GM12874 (cell line): ENCODE data around the gene ZNF575.

Experiments
- TF ChIP-seq, protein P1 (sequence below): IDR thresholded peaks from 2 replicates; pipeline ENCODE4 v1.5.1; 2011; ENCODE audit warnings: low read depth, mild to moderate bottlenecking, control low read depth, low read length, moderate library complexity; ENCODE audit not compliant: insufficient read depth

ZNF575 gene

DNA sequence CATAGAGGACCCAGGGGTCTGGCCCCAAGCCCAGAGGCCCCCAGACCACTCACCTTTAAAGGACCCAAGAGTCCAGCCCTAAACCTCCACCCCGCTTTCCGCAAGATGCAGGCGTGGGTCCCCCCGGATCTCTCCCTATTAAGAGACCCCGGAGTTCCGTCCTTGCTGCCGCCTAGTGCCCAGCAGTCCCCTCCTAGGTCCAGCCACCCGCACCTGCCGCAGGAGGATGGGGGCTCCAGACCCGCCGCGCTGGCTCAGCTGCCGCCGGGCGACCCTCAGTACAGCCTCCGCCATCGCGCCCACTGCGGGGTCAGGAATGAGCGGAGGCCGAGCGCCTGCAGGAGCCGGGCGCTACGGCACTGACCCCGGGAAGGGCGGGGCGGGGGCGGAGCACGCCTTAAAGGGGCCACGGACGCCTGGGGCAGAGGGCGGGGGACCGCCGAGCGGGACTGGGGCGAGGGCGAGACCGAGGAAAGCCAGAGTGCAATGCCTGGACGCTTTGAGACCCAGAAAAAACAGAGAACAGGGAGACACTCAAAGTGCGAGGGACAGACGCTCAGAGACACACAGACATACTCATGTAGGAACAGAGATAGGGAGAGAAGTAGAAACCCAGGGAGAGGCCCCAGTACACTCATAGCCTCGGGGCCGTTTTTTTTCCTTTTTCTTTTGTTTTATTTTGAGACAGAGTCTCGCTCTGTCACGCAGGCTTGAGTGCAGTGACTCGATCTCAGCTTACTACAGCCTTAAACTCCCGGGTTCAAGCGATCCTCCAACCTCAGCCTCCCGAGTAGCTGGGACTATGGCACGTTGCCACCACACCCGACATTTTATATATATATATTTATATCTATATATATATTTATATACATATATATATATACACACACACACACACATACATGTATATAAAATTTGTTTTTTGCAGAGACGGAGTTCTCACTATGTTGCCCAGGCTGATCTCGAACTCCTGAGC lies 5.8 kb upstream of the ZNF575 start, which contains the start of gene ETHE1:
Gene ETHE1, minus strand, starts transcription at position 318 of the 976 bp plus-strand sequence. Its CDS starts 24 bp downstream, at position 294.
- TF ChIP-seq, protein P1, sequence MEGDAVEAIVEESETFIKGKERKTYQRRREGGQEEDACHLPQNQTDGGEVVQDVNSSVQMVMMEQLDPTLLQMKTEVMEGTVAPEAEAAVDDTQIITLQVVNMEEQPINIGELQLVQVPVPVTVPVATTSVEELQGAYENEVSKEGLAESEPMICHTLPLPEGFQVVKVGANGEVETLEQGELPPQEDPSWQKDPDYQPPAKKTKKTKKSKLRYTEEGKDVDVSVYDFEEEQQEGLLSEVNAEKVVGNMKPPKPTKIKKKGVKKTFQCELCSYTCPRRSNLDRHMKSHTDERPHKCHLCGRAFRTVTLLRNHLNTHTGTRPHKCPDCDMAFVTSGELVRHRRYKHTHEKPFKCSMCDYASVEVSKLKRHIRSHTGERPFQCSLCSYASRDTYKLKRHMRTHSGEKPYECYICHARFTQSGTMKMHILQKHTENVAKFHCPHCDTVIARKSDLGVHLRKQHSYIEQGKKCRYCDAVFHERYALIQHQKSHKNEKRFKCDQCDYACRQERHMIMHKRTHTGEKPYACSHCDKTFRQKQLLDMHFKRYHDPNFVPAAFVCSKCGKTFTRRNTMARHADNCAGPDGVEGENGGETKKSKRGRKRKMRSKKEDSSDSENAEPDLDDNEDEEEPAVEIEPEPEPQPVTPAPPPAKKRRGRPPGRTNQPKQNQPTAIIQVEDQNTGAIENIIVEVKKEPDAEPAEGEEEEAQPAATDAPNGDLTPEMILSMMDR: no peak

DNA sequence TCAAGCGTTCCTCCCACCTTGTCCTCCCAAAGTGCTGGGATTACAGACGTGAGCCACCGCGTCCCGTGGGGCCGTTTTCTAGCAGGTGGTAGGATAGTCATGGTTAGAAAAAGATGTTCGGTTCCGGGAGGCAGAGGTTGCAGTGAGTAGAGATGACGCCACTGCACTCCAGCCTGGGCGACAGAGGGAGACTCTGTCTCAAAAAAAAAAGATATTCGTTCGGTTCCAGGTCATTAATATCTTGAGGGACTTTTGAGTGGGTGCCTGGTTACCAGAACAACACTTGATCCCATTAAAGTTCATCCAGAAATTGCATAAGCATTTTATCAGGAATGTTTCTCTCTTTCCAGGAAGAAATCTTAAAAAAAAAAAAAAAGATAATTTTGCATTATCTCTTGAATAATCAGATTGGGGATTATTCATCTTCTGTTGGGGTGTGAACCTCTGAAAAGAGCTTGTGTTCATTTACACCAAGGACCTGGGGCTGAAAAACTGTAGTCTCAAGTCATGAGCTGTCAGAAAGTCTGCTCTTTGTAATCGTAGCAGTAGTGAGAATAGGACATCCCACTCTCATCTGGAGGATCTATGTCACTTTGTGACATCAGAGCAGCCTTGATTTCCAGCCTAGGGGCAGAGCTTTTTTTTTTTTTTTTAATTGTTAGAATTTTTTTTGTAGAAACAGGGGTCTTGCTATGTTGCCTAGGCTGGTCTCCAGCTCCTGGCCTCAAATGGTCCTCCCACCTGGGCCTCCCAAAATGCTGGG lies 4.9 kb upstream of the ZNF575 start:
- TF ChIP-seq, protein P1: no peak

DNA sequence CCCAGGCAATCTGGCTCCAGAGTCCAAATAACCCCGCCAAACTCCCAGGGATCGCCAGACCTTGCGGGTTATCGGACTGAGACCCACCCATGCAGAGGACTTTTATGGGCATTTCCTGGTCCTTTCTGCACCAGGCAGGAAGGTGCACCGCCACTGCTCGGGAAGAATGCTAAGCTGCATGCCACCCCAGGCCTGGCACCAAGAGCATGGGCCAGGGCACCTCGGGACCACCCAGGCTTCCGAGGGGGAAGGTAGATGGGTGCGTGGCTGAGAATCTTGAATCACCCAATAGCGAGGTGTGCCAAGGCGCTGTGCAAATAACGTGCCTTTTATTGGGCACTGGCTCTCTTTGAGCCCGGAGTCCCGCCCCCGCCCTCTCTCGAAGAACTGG lies 422 bp upstream of the ZNF575 start:
- TF ChIP-seq, protein P1: no peak

DNA sequence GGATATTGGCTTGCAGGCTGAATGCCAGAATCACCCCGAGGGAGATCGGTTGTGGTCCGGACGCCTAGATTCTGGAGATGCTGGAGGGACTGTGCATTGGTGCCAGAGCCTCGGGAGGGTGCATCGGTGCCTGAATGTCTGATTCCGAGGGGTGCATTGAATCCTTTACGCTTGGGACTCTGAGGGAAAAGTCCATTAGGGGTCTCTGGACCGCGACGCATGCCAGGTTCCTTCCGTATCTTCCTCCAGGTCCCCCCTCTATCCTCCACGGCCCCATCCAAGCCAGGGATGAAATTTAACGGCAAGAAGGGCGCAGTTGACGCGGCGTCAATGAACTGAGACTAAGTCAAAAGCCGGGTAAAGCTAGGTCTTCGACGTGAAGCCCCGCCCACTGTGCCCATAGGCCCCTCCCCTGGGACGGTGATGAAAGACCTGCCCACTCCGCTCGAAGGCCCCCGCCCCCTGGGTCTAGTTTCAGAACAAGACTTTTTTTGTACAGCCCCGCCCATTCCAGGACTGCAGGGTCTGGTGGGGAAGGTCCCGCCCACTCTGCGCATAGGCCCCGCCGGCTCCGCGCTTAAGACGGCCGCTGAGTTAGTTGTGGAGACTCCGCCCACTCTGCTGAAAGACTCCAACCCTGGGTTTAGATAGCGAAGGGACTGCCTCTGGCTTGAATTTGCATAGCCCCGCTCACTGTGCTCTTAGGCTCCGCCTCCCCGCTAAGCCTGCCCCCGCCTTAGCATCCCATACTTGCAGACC lies 737 bp downstream of the ZNF575 start:
- TF ChIP-seq, protein P1: no peak

DNA sequence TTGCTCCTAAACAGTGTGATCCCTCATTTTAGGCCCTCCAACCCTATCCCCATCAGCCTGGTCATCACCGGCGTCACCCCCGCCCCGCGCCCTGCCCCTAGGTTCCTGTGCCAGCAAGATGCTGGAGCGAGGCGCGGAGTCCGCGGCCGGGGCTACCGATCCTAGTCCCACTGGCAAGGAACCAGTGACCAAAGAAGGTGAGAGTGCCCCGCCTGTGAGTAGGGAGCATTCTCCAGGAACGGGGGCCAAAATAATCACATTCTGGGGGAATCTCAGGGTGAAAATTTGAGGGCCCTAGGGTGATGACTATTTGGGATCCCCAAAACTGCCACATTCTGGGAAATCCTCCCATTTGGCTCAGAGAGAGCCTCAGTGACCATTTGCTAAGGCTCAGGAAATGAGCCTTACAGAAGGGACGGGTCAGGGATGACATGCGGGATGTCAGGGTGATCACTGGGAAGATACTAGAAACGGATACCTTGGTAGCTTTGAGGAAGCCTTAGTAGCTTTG lies 1.4 kb downstream of the ZNF575 start:
- TF ChIP-seq, protein P1: no peak

DNA sequence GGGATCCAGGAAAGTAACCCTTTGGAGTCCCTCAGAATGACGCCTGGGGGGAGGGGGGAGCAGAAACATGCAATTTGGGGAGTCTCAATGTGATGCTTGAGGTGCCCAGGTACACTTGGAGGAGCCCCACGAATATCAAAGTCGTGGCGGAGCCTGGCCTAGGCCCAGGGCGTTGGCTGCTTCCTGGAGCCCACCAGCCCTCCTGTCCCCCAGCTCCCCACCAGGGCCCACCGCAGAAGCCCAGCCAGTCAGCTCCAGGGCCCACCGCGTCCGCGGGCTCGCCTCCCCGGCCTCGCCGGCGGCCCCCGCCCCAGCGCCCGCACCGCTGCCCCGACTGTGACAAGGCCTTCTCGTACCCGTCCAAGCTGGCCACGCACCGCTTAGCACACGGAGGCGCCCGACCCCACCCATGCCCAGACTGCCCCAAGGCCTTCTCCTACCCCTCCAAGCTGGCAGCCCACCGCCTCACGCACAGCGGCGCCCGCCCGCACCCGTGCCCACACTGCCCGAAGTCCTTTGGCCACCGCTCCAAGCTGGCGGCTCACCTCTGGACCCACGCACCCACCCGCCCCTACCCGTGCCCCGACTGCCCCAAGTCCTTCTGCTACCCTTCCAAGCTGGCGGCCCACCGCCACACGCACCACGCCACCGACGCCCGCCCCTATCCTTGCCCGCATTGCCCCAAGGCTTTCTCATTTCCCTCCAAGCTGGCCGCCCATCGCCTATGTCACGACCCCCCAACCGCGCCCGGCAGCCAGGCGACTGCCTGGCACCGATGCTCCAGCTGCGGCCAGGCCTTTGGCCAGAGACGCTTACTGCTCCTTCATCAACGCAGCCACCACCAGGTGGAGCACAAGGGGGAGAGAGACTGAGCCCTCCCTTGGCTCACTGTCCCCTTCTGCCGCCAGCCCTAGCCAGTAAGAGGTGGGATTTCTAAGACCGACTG lies 2.1 kb downstream of the ZNF575 start:
- TF ChIP-seq, protein P1: peak; percentile 59
